ENCODE data around the gene SDHC.

Gene SDHC

DNA sequence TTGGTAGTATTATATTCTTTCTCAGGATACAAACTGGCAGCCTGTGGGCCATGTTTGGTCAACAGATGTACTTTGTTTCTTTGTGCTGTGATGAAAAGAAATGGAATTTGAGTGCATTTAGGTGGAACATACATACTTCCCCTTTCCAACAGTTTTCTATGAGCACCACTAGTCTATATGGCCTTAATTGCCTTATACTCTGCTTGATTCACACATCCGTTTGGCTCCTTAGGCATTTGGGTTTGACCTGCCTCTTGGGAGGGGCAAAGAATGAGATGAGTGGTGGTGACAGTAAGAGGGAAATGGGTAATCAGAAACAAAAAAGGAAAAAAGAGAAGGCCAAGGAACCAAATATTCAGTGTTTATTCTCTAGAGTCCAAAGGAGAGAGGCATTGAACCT lies 36.5 kb downstream of the SDHC start:
- Histone ChIP-seq H3K4me2 (ENCODE audit: low read depth, low read length, poor library complexity, severe bottlenecking) (no peak overlapping the region), H3K9me3 (ENCODE audit: insufficient read depth, low read depth, low read length) (no peaks in the 10 kb centered on the region), H3K79me2 (ENCODE audit: insufficient read depth, low read length) (no peaks in the 10 kb centered on the region), H3K9ac (ENCODE audit: low read depth, low read length, poor library complexity, severe bottlenecking) (no peak overlapping the region), H4K20me1 (ENCODE audit: insufficient read depth, low read length, poor library complexity, severe bottlenecking) (no peaks in the 10 kb centered on the region), H3F3A (ENCODE audit: low read depth) (no peaks in the 10 kb centered on the region), H3K4me3 (ENCODE audit: low read length, poor library complexity, severe bottlenecking) (no peak overlapping the region), H3K27me3 (ENCODE audit: insufficient read depth, low read length, poor library complexity, severe bottlenecking) (no peaks in the 10 kb centered on the region), H3K9me2 (replicated peaks; ENCODE audit: low read depth, low read length) (no peaks in the 10 kb centered on the region), H3K4me1 (ENCODE audit: insufficient read depth, low read length, poor library complexity, severe bottlenecking) (no peaks in the 10 kb centered on the region), H3K36me3 (ENCODE audit: insufficient read depth, low read length) (peaks cover 8% of the 10 kb centered on the region; the same call in 1 of the 2 replicates), H2AFZ (ENCODE audit: low read length) (no peak overlapping the region)
- TF ChIP-seq CTCF (conservative IDR thresholded peaks at IDR 0.05; ENCODE audit: low read length) (no peak), EZH2phosphoT487 (IDR thresholded peaks at IDR 0.05; ENCODE audit: borderline replicate concordance) (no peak)

- Histone ChIP-seq H3K4me2 (ENCODE audit: low read depth, low read length, poor library complexity, severe bottlenecking) (no peak overlapping the region), H3K27me3 (ENCODE audit: insufficient read depth, low read length, poor library complexity, severe bottlenecking) (no peaks in the 10 kb centered on the region), H3K9me2 (replicated peaks; ENCODE audit: low read depth, low read length) (no peaks in the 10 kb centered on the region), H3K79me2 (ENCODE audit: insufficient read depth, low read length) (no peaks in the 10 kb centered on the region), H3K9ac (ENCODE audit: low read depth, low read length, poor library complexity, severe bottlenecking) (no peak overlapping the region), H3K9me3 (ENCODE audit: insufficient read depth, low read depth, low read length) (no peaks in the 10 kb centered on the region), H3K4me3 (ENCODE audit: low read length, poor library complexity, severe bottlenecking) (no peak overlapping the region), H2AFZ (ENCODE audit: low read length) (no peak overlapping the region), H3K4me1 (ENCODE audit: insufficient read depth, low read length, poor library complexity, severe bottlenecking) (no peaks in the 10 kb centered on the region), H4K20me1 (ENCODE audit: insufficient read depth, low read length, poor library complexity, severe bottlenecking) (no peaks in the 10 kb centered on the region), H3F3A (ENCODE audit: low read depth) (no peaks in the 10 kb centered on the region), H3K36me3 (ENCODE audit: insufficient read depth, low read length) (peaks cover 8% of the 10 kb centered on the region; the same call in 1 of the 2 replicates)
- TF ChIP-seq CTCF (conservative IDR thresholded peaks at IDR 0.05; ENCODE audit: low read length): no peak
- TF ChIP-seq EZH2phosphoT487 (IDR thresholded peaks at IDR 0.05; ENCODE audit: borderline replicate concordance): no peak
Observed at GRCh38 chr1:161351482-161351881, 37.3 kb downstream of the SDHC start.

DNA sequence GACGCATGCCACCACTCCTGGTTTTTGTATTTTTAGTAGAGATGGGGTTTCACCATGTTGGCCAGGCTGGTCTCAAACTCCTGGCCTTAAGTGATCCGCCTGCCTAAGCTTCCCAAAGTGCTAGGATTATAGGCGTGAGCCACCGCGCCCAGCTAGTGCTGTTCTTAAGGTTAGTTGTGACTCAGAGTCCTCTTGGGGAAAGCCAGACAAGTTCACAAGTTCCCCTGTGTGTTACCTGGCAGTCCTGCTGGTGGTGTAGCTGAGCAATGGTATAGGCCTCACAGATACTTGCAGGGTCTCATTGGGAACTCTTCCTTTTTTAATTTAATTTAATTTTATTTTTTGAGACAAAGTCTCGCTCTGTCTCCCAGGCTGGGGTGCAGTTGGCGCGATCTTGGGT lies 42.9 kb downstream of the SDHC start:
- Histone ChIP-seq H3K4me2 (ENCODE audit: low read depth, low read length, poor library complexity, severe bottlenecking) (no peak overlapping the region), H4K20me1 (ENCODE audit: insufficient read depth, low read length, poor library complexity, severe bottlenecking) (no peaks in the 10 kb centered on the region), H3F3A (ENCODE audit: low read depth) (no peaks in the 10 kb centered on the region), H3K79me2 (ENCODE audit: insufficient read depth, low read length) (no peaks in the 10 kb centered on the region), H3K9me3 (ENCODE audit: insufficient read depth, low read depth, low read length) (no peaks in the 10 kb centered on the region), H3K27me3 (ENCODE audit: insufficient read depth, low read length, poor library complexity, severe bottlenecking) (no peaks in the 10 kb centered on the region), H3K9me2 (replicated peaks; ENCODE audit: low read depth, low read length) (no peaks in the 10 kb centered on the region), H3K9ac (ENCODE audit: low read depth, low read length, poor library complexity, severe bottlenecking) (no peak overlapping the region), H2AFZ (ENCODE audit: low read length) (no peak overlapping the region), H3K4me1 (ENCODE audit: insufficient read depth, low read length, poor library complexity, severe bottlenecking) (peaks cover 11% of the 10 kb centered on the region), H3K36me3 (ENCODE audit: insufficient read depth, low read length) (peaks cover 3% of the 10 kb centered on the region; the same call in 1 of the 2 replicates), H3K4me3 (ENCODE audit: low read length, poor library complexity, severe bottlenecking) (no peak overlapping the region)
- no peak for TF ChIP-seq EZH2phosphoT487 (IDR thresholded peaks at IDR 0.05; ENCODE audit: borderline replicate concordance)
- no peak for TF ChIP-seq CTCF (conservative IDR thresholded peaks at IDR 0.05; ENCODE audit: low read length)
